HCT116 (cell line): ENCODE measurements around the gene ADD3. TPM values are rescaled to one million over a fixed set of nuclear protein-coding genes. Genes with fewer than 3 reads are reported as not detected.
A peak's percentile ranks its signal among the peaks of the same experiment; 100 is the strongest.

Source experiments
- ATAC-seq: fragments of 200-7000 bp; cut with Tn5 transposase; 2 replicates; pipeline ENCODE4 v1.9.1; 2020; ENCODE audit warnings: mild to moderate bottlenecking, moderate library complexity
- BruUV-seq: library from RNA; stranded (reverse); fragments of 400-500 nt; replicated peaks from 2 replicates; lab custom pipeline; 2021; lab: Mats Ljungman, UMichigan
- CTCF ChIA-PET: fragments of 300-600 bp; sonication (Branson Sonifier 250); formaldehyde crosslinking; loops from one replicate; lab custom pipeline; 2021; ENCODE audit warnings: antibody characterized with exemption; lab: Charles Lee
- POLR2A ChIA-PET: fragments of 300-600, 350-600 bp; sonication (Branson Sonifier 250); formaldehyde crosslinking; loops from one replicate; lab custom pipeline; 2021; ENCODE audit warnings: antibody characterized with exemption; lab: Charles Lee
- RAD21 ChIA-PET, 2 experiments: fragments of 300-600 bp; sonication (Branson Sonifier 250); formaldehyde crosslinking; loops; one replicate each; lab custom pipeline; 2023; ENCODE audit warnings: low total read pairs in 2 of 2; ENCODE audit not compliant: uncharacterized antibody in 2 of 2, unreplicated experiment in 2 of 2, low non-redundant PET in 1 of 2; lab: Charles Lee
- DNase-seq: peaks from one replicate; pipeline ENCODE4 v3.0.0-alpha.2; 2010; ENCODE audit warnings: low read depth, low spot score
- H2AFZ ChIP-seq: fragments of 200-600 bp; shearing (Covaris generic), sonication (generic); 2 replicates; pipeline ENCODE4 v1.6.1; 2017; ENCODE audit warnings: low read depth, mixed run types, mixed read lengths, antibody characterized with exemption, low read length; ENCODE audit not compliant: poor library complexity, severe bottlenecking
- H3K27ac ChIP-seq: 2 replicates; pipeline ENCODE4 v1.5.1; 2012; ENCODE audit warnings: low read depth, low read length
- H3K27me3 ChIP-seq: fragments of 200-600 bp; sonication (generic); 2 replicates; pipeline ENCODE4 v1.6.1; 2016; ENCODE audit warnings: mixed run types, low read length, mixed read lengths; ENCODE audit not compliant: insufficient read depth
- H3K36me3 ChIP-seq, 2 experiments: fragments of 200-500 bp in 1 of 2; fragments of 200-600 bp in 1 of 2; sonication (Bioruptor generic) in 1 of 2; sonication (generic) in 1 of 2; 2 replicates each; pipeline versions ENCODE4 v1.5.1 to v1.6.1; 2014 to 2016; ENCODE audit warnings: low read length in 2 of 2, inconsistent platforms in 1 of 2, mixed read lengths in 1 of 2, mixed run types in 1 of 2; ENCODE audit not compliant: insufficient read depth in 2 of 2, control insufficient read depth in 1 of 2
- H3K4me1 ChIP-seq, 2 experiments: fragments of 200-600 bp in 1 of 2; sonication (generic) in 1 of 2; 2 replicates each; pipeline versions ENCODE4 v1.5.1 to v1.6.1; 2012 to 2017; ENCODE audit warnings: low read length in 2 of 2, inconsistent platforms in 1 of 2, mild to moderate bottlenecking in 1 of 2, mixed read lengths in 1 of 2, mixed run types in 1 of 2, moderate library complexity in 1 of 2; ENCODE audit not compliant: insufficient read depth in 2 of 2, control insufficient read depth in 1 of 2
- H3K4me2 ChIP-seq: fragments of 200-600 bp; sonication (generic); 2 replicates; pipeline ENCODE4 v1.6.1; 2017; ENCODE audit warnings: mixed run types, low read length, mixed read lengths
- H3K4me3 ChIP-seq, 2 experiments: fragments of 200-600 bp in 1 of 2; sonication (generic) in 1 of 2; replicated peaks in 1 of 2; 2 replicates each; pipeline ENCODE4 v1.5.1; 2011 to 2016; ENCODE audit warnings: low read length in 2 of 2, control low read depth in 1 of 2, low read depth in 1 of 2, mild to moderate bottlenecking in 1 of 2, mixed read lengths in 1 of 2, mixed run types in 1 of 2
- H3K79me2 ChIP-seq: fragments of 200-600 bp; sonication (generic); 2 replicates; pipeline ENCODE4 v1.6.1; 2017; ENCODE audit warnings: mild to moderate bottlenecking, mixed run types, low read length, moderate library complexity, mixed read lengths; ENCODE audit not compliant: insufficient read depth
- H3K9ac ChIP-seq: fragments of 200-600 bp; sonication (generic); 2 replicates; pipeline ENCODE4 v1.6.1; 2016; ENCODE audit warnings: low read length, mixed read lengths
- H3K9me2 ChIP-seq: fragments of 200-600 bp; sonication (generic), shearing (Covaris generic); 2 replicates; pipeline ENCODE4 v1.6.1; 2017; ENCODE audit warnings: mixed run types, mild to moderate bottlenecking, moderate library complexity; ENCODE audit not compliant: insufficient read depth
- H3K9me3 ChIP-seq, 2 experiments: fragments of 200-500 bp in 1 of 2; fragments of 200-600 bp in 1 of 2; sonication (Bioruptor generic) in 1 of 2; sonication (generic) in 1 of 2; 2 replicates each; pipeline ENCODE4 v1.6.1; 2014 to 2017; ENCODE audit warnings: low read length in 2 of 2, mixed read lengths in 2 of 2, inconsistent platforms in 1 of 2, low read depth in 1 of 2, mild to moderate bottlenecking in 1 of 2, mixed run types in 1 of 2, moderate library complexity in 1 of 2; ENCODE audit not compliant: control insufficient read depth in 1 of 2, insufficient read depth in 1 of 2
- H4K20me1 ChIP-seq: fragments of 200-600 bp; sonication (generic), shearing (Covaris generic); 2 replicates; pipeline ENCODE4 v1.6.1; 2017; ENCODE audit warnings: mixed run types, mild to moderate bottlenecking, moderate library complexity; ENCODE audit not compliant: insufficient read depth
- EZH2 ChIP-seq: fragments of 200-600 bp; sonication (generic); IDR thresholded peaks from 2 replicates; pipeline ENCODE4 v1.6.1; 2017; ENCODE audit warnings: antibody characterized with exemption, mixed run types
- EZH2phosphoT487 ChIP-seq: fragments of 200-600 bp; IDR thresholded peaks from 2 replicates; pipeline ENCODE4 v1.6.1; 2018; ENCODE audit warnings: antibody characterized with exemption, borderline replicate concordance
- SRF ChIP-seq: IDR thresholded peaks from 2 replicates; pipeline ENCODE4 v1.6.1; 2012; ENCODE audit warnings: low read depth
- YY1 ChIP-seq: IDR thresholded peaks from 2 replicates; pipeline ENCODE4 v1.6.1; 2011; ENCODE audit warnings: low read length, low read depth, moderate library complexity, mild to moderate bottlenecking; ENCODE audit not compliant: insufficient replicate concordance; ENCODE audit errors: extremely low read depth
- ZFX ChIP-seq: fragments of 450-650 bp; IDR thresholded peaks from 2 replicates; pipeline ENCODE4 v1.6.1; 2017
- intact Hi-C: fragments of 100-400 bp; cut with micrococcal nuclease; formaldehyde crosslinking; loops from 2 replicates; pipeline ENCODE4 v1.10.0; 2022
- total RNA-seq: library from RNA; stranded (reverse); gene quantifications from one replicate; pipeline ENCODE4 v1.2.1, GENCODE V29; 2021; ENCODE audit not compliant: unreplicated experiment
- TF ChIP-seq, protein P1 (sequence below), 3 experiments: fragments of 200-600 bp in 1 of 3; sonication (generic) in 1 of 3; IDR thresholded peaks in 2 of 3; conservative IDR thresholded peaks in 1 of 3; 2 replicates each; pipeline ENCODE4 v1.5.1; 2012 to 2017; ENCODE audit warnings: low read depth in 2 of 3, low read length in 2 of 3, antibody characterized with exemption in 1 of 3, borderline replicate concordance in 1 of 3, control low read depth in 1 of 3, mild to moderate bottlenecking in 1 of 3, mixed read lengths in 1 of 3, mixed run types in 1 of 3, moderate library complexity in 1 of 3; ENCODE audit not compliant: insufficient read depth in 1 of 3
- TF ChIP-seq, protein P2 (sequence below): IDR thresholded peaks from 2 replicates; pipeline ENCODE4 v1.6.1; 2012
- TF ChIP-seq, protein P3 (sequence below): IDR thresholded peaks from 2 replicates; pipeline ENCODE4 v1.6.1; 2012
- TF ChIP-seq, protein P4 (sequence below): IDR thresholded peaks from 2 replicates; pipeline ENCODE4 v1.6.1; 2012; ENCODE audit warnings: low read depth
- TF ChIP-seq, protein P5 (sequence below): IDR thresholded peaks from 2 replicates; pipeline ENCODE4 v1.6.1; 2011; ENCODE audit warnings: mild to moderate bottlenecking, low read length, moderate library complexity; ENCODE audit not compliant: insufficient replicate concordance; ENCODE audit errors: extremely low read depth

The ADD3 gene
- total RNA-seq, 1 experiment from 2014 or later, result 41.1 TPM

DNA sequence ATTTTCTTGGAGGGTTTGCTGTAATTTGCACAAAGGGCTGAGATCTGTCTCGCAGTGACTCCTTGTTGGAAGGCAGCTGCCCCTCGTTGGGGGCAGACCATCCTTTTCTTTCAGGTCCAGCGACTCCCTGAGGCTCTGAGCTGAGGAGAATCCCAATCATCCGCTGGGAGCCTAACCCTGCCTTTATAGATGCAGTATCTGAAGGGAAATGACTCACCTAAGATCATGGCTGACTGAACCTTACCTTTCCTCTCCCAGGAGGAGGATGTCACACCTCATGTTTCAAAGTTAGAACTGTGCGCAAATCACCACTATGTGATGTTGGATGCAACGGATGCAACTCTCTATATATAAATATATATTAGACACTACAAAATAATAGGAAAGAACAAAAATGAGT is 163.2 kb downstream of the ADD3 start:
- peak overlapping the region; percentile 38; the same call in 1 of the 2 replicates for H3K4me2 ChIP-seq
- peak; percentile 47; the same call in 1 of the 2 replicates for ATAC-seq
- CTCF ChIA-PET, result no interaction called here

More for the DNA sequence above, 163.2 kb downstream of the ADD3 start:
- peak overlapping the region; percentile 66 for H2AFZ ChIP-seq
- no peaks in the 10 kb centered on the region for H3K79me2 ChIP-seq
- no peak for TF ChIP-seq EZH2phosphoT487
- TF ChIP-seq, protein P1, sequence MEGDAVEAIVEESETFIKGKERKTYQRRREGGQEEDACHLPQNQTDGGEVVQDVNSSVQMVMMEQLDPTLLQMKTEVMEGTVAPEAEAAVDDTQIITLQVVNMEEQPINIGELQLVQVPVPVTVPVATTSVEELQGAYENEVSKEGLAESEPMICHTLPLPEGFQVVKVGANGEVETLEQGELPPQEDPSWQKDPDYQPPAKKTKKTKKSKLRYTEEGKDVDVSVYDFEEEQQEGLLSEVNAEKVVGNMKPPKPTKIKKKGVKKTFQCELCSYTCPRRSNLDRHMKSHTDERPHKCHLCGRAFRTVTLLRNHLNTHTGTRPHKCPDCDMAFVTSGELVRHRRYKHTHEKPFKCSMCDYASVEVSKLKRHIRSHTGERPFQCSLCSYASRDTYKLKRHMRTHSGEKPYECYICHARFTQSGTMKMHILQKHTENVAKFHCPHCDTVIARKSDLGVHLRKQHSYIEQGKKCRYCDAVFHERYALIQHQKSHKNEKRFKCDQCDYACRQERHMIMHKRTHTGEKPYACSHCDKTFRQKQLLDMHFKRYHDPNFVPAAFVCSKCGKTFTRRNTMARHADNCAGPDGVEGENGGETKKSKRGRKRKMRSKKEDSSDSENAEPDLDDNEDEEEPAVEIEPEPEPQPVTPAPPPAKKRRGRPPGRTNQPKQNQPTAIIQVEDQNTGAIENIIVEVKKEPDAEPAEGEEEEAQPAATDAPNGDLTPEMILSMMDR (IDR thresholded peaks at IDR 0.05 in 2 of 3, conservative IDR thresholded peaks at IDR 0.05 in 1 of 3; ENCODE audit: borderline replicate concordance in 1 of 3, insufficient read depth in 1 of 3, low read depth in 2 of 3, low read length in 2 of 3), result no peak
- TF ChIP-seq ZFX, result no peak
- no peak for TF ChIP-seq SRF
- TF ChIP-seq EZH2, result no peak
- TF ChIP-seq, protein P2, sequence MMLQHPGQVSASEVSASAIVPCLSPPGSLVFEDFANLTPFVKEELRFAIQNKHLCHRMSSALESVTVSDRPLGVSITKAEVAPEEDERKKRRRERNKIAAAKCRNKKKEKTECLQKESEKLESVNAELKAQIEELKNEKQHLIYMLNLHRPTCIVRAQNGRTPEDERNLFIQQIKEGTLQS, result no peak
- TF ChIP-seq, protein P3, sequence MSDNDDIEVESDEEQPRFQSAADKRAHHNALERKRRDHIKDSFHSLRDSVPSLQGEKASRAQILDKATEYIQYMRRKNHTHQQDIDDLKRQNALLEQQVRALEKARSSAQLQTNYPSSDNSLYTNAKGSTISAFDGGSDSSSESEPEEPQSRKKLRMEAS, result no peak
- no peak for TF ChIP-seq YY1
- TF ChIP-seq, protein P4, sequence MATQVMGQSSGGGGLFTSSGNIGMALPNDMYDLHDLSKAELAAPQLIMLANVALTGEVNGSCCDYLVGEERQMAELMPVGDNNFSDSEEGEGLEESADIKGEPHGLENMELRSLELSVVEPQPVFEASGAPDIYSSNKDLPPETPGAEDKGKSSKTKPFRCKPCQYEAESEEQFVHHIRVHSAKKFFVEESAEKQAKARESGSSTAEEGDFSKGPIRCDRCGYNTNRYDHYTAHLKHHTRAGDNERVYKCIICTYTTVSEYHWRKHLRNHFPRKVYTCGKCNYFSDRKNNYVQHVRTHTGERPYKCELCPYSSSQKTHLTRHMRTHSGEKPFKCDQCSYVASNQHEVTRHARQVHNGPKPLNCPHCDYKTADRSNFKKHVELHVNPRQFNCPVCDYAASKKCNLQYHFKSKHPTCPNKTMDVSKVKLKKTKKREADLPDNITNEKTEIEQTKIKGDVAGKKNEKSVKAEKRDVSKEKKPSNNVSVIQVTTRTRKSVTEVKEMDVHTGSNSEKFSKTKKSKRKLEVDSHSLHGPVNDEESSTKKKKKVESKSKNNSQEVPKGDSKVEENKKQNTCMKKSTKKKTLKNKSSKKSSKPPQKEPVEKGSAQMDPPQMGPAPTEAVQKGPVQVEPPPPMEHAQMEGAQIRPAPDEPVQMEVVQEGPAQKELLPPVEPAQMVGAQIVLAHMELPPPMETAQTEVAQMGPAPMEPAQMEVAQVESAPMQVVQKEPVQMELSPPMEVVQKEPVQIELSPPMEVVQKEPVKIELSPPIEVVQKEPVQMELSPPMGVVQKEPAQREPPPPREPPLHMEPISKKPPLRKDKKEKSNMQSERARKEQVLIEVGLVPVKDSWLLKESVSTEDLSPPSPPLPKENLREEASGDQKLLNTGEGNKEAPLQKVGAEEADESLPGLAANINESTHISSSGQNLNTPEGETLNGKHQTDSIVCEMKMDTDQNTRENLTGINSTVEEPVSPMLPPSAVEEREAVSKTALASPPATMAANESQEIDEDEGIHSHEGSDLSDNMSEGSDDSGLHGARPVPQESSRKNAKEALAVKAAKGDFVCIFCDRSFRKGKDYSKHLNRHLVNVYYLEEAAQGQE, result no peak
- TF ChIP-seq, protein P5, sequence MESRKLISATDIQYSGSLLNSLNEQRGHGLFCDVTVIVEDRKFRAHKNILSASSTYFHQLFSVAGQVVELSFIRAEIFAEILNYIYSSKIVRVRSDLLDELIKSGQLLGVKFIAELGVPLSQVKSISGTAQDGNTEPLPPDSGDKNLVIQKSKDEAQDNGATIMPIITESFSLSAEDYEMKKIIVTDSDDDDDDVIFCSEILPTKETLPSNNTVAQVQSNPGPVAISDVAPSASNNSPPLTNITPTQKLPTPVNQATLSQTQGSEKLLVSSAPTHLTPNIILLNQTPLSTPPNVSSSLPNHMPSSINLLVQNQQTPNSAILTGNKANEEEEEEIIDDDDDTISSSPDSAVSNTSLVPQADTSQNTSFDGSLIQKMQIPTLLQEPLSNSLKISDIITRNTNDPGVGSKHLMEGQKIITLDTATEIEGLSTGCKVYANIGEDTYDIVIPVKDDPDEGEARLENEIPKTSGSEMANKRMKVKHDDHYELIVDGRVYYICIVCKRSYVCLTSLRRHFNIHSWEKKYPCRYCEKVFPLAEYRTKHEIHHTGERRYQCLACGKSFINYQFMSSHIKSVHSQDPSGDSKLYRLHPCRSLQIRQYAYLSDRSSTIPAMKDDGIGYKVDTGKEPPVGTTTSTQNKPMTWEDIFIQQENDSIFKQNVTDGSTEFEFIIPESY, result no peak
- H3K4me3 ChIP-seq, result no peak overlapping the region
- no peaks in the 10 kb centered on the region for H3K9me2 ChIP-seq
- ChIA-PET POLR2A (no interaction called here), RAD21 (no interaction called here)
- intact Hi-C loops, result no loop called here
- H3K9me3 ChIP-seq, result no peaks in the 10 kb centered on the region
- peaks cover 22% of the 10 kb centered on the region for H3K27me3 ChIP-seq
- DNase-seq, result no peak
- no peak overlapping the region for H3K27ac ChIP-seq
- H3K4me1 ChIP-seq, result peaks cover 0 to 10% of the 10 kb centered on the region in 2 experiments; a peak in 2 of 4 replicates
- H3K36me3 ChIP-seq, result no peaks in the 10 kb centered on the region
- no peak overlapping the region for H3K9ac ChIP-seq
- no TSS peak for BruUV-seq
- no peaks in the 10 kb centered on the region for H4K20me1 ChIP-seq
